ENCODE measurements around the gene PTPN9.

GRCh38 chr15:75583701-75584100 lies 4.6 kb upstream of the PTPN9 start:
- TF ChIP-seq, protein P1, sequence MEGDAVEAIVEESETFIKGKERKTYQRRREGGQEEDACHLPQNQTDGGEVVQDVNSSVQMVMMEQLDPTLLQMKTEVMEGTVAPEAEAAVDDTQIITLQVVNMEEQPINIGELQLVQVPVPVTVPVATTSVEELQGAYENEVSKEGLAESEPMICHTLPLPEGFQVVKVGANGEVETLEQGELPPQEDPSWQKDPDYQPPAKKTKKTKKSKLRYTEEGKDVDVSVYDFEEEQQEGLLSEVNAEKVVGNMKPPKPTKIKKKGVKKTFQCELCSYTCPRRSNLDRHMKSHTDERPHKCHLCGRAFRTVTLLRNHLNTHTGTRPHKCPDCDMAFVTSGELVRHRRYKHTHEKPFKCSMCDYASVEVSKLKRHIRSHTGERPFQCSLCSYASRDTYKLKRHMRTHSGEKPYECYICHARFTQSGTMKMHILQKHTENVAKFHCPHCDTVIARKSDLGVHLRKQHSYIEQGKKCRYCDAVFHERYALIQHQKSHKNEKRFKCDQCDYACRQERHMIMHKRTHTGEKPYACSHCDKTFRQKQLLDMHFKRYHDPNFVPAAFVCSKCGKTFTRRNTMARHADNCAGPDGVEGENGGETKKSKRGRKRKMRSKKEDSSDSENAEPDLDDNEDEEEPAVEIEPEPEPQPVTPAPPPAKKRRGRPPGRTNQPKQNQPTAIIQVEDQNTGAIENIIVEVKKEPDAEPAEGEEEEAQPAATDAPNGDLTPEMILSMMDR (IDR thresholded peaks at IDR 0.05) = no peak
- no peak for TF ChIP-seq POLR2A (IDR thresholded peaks at IDR 0.05)
- no peak for TF ChIP-seq EP300 (IDR thresholded peaks at IDR 0.05)
